ENCODE data around the gene STAU1.

- TF ChIP-seq CTCF (IDR thresholded peaks at IDR 0.05; ENCODE audit: low read depth, low read length, missing input control), result no peak
- no peak for TF ChIP-seq RAD21 (IDR thresholded peaks at IDR 0.05)
- no peak for TF ChIP-seq REST (IDR thresholded peaks at IDR 0.05)
- no peak for TF ChIP-seq SP1 (IDR thresholded peaks at IDR 0.05)
- TF ChIP-seq EGR1 (IDR thresholded peaks at IDR 0.05; ENCODE audit: low read depth in 2 of 2), result no peak
- no peak for TF ChIP-seq TAF1 (conservative IDR thresholded peaks at IDR 0.05)
- no peak for TF ChIP-seq ATF3 (IDR thresholded peaks at IDR 0.05)
- TF ChIP-seq NR2F2 (IDR thresholded peaks at IDR 0.05), result no peak
- TF ChIP-seq HNF4G (IDR thresholded peaks at IDR 0.05), result no peak
- TF ChIP-seq MAX (IDR thresholded peaks at IDR 0.05), result no peak
Measured at GRCh38 chr20:49140834-49141233, 47.3 kb downstream of the STAU1 start.

Data from liver (tissue), 3 donors.